Epithelial cell of proximal tubule (primary cell): ENCODE results near the gene FITM1. TPM values are rescaled to one million over a fixed set of nuclear protein-coding genes. Genes with fewer than 3 reads are reported as not detected.

ENCODE experiments used
- DNase-seq: peaks from one replicate; pipeline ENCODE4 v3.0.0-alpha.2; 2011; ENCODE audit warnings: low read depth
- H3K4me3 ChIP-seq: 2 replicates; pipeline ENCODE4 v1.5.1; 2011; ENCODE audit warnings: low read depth, mild to moderate bottlenecking, low read length
- total RNA-seq: library from RNA; depleted of rRNA; stranded (reverse); fragments of >200 nt; gene quantifications from 2 replicates; pipeline ENCODE4 v1.2.3, GENCODE V29; 2015
- TF ChIP-seq, protein P1 (sequence below): conservative IDR thresholded peaks from 2 replicates; pipeline ENCODE4 v1.5.1; 2012; ENCODE audit warnings: low read depth, mild to moderate bottlenecking, low read length

FITM1 gene
- total RNA-seq, 1 donor from 2014 or later: not detected

DNA sequence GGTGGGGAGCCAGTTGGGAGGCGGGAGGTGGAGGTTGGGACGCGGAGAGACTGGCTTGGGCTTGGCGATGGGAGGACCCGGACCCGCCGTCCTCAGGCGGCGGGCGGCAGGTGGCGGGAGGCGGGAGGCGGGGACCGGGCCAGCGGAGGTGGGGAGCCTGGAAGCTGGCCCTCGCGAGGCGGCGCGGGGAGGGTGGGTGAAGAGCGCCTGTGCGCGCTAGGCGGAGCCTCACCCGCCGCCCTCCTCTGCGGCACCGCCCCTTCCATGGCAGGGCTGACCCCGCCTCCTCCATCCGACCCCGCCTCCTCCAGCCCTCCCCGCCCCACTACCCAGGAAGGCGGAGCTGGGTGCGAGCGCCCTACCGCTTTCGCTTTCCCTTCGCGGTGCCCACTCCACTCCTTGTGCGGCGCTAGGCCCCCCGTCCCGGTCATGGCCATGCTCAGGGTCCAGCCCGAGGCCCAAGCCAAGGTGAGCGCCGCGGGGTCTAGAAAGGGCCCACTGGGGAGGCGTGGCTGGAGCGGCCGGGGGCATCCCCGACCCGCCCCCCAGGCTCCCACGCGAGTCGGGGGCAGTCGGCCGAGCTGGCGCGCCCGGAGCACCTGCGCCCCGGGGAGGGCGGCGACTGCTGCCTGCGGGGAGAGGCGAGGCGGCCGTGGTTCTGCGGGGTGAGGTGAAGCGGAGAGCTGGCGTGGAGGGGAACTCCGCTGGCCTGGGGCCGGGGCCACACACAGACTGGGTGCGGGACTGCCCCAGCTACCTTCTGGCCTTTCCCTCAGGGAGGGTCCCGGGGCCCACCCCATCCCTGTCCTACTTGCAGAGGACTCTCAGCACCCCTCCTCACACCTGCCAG is 5.6 kb downstream of the FITM1 start, which contains the start of gene PSME1:
Gene PSME1 (plus strand): TSS at position 361 of the 850 bp plus-strand sequence. CDS start 69 bp downstream, at position 430.
- TF ChIP-seq, protein P1, sequence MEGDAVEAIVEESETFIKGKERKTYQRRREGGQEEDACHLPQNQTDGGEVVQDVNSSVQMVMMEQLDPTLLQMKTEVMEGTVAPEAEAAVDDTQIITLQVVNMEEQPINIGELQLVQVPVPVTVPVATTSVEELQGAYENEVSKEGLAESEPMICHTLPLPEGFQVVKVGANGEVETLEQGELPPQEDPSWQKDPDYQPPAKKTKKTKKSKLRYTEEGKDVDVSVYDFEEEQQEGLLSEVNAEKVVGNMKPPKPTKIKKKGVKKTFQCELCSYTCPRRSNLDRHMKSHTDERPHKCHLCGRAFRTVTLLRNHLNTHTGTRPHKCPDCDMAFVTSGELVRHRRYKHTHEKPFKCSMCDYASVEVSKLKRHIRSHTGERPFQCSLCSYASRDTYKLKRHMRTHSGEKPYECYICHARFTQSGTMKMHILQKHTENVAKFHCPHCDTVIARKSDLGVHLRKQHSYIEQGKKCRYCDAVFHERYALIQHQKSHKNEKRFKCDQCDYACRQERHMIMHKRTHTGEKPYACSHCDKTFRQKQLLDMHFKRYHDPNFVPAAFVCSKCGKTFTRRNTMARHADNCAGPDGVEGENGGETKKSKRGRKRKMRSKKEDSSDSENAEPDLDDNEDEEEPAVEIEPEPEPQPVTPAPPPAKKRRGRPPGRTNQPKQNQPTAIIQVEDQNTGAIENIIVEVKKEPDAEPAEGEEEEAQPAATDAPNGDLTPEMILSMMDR: no peak
- H3K4me3 ChIP-seq: peak within 1 kb of the TSS; percentile 95
- no peak for DNase-seq

DNA sequence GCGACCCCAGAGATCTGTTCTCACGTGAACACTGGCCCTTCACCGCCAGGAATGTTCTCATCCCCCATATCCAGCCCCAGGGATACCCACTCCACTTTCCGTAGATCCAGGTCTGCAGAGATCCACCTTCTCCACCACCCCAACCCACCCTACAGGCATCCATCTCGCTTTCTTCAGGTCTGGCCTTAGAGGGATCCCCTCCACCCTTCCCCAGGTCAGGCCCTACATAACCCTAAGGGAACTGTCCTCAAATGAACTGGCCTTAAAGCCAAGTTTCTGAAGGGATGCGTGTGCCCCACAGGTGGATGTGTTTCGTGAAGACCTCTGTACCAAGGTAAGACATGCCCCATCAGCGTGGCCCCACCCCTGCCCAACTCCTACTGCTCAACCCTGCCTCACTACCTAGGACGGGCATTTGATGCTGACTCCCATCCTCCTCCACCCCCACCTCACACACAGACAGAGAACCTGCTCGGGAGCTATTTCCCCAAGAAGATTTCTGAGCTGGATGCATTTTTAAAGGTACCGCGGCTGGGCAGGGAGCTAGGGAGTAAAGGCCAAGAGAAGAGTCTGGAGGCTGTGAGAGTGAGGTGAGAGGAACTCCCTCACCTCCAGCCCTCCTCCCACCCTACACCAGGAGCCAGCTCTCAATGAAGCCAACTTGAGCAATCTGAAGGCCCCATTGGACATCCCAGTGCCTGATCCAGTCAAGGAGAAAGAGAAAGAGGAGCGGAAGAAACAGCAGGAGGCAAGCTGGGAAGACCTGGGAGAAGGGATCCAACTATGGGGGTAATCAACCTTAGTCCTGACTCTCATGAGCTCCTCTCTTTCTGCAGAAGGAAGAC is 6.4 kb downstream of the FITM1 start:
- no peak for DNase-seq
- H3K4me3 ChIP-seq: peak overlapping the region; percentile 95
- TF ChIP-seq, protein P1: no peak

DNA sequence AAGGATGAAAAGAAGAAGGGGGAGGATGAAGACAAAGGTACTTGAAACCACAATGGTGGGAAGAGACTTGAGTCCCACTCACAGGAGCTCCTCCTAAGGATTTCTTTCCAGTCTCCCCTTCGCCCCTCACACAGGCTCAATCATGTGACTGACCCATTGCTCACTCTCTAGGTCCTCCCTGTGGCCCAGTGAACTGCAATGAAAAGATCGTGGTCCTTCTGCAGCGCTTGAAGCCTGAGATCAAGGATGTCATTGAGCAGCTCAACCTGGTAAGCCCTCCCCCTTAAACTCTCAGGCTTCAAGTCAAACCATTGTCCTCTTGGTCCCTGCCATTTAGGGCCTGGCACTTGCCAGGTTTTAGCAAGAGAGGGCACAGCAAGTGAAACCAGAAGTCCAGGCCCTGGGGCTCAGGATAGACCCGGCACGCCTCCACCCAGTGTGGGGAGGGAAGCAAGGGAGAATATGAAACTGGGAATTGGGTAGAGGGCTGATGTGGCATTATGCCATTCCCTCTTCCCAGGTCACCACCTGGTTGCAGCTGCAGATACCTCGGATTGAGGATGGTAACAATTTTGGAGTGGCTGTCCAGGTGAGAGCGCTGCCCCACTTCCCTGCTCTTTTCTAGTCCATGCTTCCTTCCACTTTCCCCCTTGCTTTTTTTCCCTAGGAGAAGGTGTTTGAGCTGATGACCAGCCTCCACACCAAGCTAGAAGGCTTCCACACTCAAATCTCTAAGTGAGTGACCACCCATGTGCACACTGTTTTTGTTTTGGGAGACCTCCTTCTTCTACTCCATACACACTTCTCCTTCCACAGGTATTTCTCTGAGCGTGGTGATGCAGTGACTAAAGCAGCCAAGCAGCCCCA is 7.3 kb downstream of the FITM1 start:
- TF ChIP-seq, protein P1: no peak
- DNase-seq: no peak
- H3K4me3 ChIP-seq: no peak overlapping the region

DNA sequence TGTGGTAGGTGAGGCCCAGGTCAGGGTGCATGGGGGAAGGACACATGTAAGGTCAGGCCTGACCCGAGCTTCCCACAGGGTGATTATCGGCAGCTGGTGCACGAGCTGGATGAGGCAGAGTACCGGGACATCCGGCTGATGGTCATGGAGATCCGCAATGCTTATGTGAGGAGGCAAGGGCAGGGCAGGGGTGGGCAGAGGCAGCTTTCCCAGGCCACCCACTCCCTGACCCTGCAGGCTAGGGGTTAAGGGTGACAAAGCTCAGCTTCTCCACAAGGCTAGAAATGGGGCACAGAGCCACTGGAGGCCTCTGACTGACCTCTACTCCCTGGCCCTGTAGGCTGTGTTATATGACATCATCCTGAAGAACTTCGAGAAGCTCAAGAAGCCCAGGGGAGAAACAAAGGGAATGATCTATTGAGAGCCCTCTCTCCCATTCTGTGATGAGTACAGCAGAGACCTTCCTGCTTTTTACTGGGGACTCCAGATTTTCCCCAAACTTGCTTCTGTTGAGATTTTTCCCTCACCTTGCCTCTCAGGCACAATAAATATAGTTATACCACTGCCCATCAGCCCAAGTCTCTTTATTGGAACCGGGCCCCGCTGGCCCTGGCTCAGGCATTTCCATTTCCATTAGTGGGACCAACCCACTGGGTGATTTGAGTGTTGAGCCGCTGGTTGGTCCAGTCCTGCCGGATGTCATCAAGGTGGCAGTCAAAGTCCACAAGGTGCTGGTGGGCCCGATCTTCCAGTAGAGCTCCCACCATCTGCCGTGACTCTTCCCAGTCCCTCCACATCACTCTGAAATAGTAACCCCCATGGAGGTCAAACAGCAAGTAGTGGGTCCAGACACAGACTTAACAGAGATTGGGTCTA is 8.2 kb downstream of the FITM1 start:
- TF ChIP-seq, protein P1: no peak
- DNase-seq: no peak
- no peak overlapping the region for H3K4me3 ChIP-seq

DNA sequence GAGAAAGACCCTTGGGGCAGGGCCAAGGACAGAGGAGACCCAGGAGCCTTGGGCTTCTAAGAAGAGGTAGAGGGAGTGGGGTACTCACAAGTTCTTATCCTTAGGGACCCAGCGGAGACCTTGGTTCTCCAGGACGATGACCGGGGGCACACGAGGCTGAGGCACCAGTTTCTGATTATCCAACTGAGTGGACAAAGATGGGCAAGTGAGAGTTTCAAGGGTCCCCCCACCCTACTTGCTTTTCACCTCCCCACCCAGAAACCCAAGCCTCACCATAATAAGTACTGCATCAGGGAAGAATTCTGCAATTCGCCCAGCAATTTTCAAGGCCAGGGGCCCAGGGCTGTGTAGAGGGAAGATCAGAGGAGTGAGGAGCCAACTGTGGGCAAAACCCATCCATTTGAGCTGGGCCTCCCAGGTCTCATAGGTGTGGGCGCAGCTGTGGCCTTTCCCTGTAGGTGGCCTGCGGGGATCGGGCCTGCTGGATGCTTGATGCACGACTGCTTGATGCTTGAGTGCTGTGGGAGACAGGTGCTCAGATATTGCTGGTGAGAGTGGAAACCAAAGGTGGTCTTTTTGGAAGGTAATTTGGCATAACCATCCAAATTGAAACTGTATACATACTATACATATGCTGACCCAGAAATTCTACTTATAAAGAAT is 8.9 kb downstream of the FITM1 start:
- no peak for DNase-seq
- peak overlapping the region; percentile 89 for H3K4me3 ChIP-seq
- TF ChIP-seq, protein P1: no peak
